Measurements from ENCODE around the gene WIPI1.

DNA sequence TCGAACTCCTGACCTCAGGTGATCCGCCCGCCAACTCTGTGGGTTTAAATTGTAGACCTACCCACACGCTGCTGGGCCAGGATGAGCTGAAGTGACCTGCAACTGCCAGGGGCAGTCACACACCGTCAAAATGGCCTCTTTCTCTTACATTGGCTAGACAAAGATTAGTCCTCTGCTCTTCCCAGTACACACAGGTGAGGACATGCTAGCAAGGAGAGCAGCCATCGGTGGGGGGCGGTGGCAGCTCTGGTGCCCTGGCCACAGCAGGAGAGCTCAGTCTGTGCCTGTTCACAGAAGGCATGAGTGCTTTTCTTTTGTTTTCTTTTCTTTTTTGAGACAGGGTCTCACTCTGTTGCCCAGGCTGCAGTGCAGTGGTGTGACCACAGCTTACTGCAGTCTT is 29.7 kb downstream of the WIPI1 start:
- TF ChIP-seq, protein P1, sequence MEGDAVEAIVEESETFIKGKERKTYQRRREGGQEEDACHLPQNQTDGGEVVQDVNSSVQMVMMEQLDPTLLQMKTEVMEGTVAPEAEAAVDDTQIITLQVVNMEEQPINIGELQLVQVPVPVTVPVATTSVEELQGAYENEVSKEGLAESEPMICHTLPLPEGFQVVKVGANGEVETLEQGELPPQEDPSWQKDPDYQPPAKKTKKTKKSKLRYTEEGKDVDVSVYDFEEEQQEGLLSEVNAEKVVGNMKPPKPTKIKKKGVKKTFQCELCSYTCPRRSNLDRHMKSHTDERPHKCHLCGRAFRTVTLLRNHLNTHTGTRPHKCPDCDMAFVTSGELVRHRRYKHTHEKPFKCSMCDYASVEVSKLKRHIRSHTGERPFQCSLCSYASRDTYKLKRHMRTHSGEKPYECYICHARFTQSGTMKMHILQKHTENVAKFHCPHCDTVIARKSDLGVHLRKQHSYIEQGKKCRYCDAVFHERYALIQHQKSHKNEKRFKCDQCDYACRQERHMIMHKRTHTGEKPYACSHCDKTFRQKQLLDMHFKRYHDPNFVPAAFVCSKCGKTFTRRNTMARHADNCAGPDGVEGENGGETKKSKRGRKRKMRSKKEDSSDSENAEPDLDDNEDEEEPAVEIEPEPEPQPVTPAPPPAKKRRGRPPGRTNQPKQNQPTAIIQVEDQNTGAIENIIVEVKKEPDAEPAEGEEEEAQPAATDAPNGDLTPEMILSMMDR (IDR thresholded peaks at IDR 0.05) = no peak
- no peak for TF ChIP-seq POLR2A (IDR thresholded peaks at IDR 0.05)
- TF ChIP-seq EP300 (IDR thresholded peaks at IDR 0.05) = no peak

Measured in tibial nerve (tissue), 4 donors.